ENCODE results near the gene COG8.
"Not testable (repeated sequence)": the region's sequence is repeated elsewhere in the genome, so short reads cannot be mapped to it uniquely, and the experiment has no call there.

COG8 gene

GRCh38 chr16:69368866-69369265 lies 29.5 kb upstream of the COG8 start:
- Histone ChIP-seq H3K27ac (no peak overlapping the region), H3K27me3 (no peaks in the 10 kb centered on the region), H3K9me3 (no peaks in the 10 kb centered on the region), H3K4me1 (ENCODE audit: control insufficient read depth in 1 of 2, insufficient read depth in 1 of 2, low read depth in 1 of 2, low read length in 1 of 2) (peaks cover 13 to 16% of the 10 kb centered on the region in 2 experiments), H3K36me3 (peaks cover 75% of the 10 kb centered on the region), H3K4me3 (ENCODE audit: low read depth in 1 of 2, low read length in 1 of 2) (no peak overlapping the region)
- no peak for TF ChIP-seq CTCF (IDR thresholded peaks at IDR 0.05)

GRCh38 chr16:69367980-69368379 lies 28.6 kb upstream of the COG8 start:
- Histone ChIP-seq H3K4me1 (ENCODE audit: control insufficient read depth in 1 of 2, insufficient read depth in 1 of 2, low read depth in 1 of 2, low read length in 1 of 2) (peaks cover 13 to 16% of the 10 kb centered on the region in 2 experiments), H3K27me3 (no peaks in the 10 kb centered on the region), H3K27ac (no peak overlapping the region), H3K4me3 (ENCODE audit: low read depth in 1 of 2, low read length in 1 of 2) (no peak overlapping the region), H3K36me3 (peaks cover 82% of the 10 kb centered on the region), H3K9me3 (no peaks in the 10 kb centered on the region)
- TF ChIP-seq CTCF (IDR thresholded peaks at IDR 0.05) = no peak

- Histone ChIP-seq H3K4me3 (ENCODE audit: low read depth in 1 of 2, low read length in 1 of 2) (no peak overlapping the region), H3K4me1 (ENCODE audit: control insufficient read depth in 1 of 2, insufficient read depth in 1 of 2, low read depth in 1 of 2, low read length in 1 of 2) (peaks cover 7 to 9% of the 10 kb centered on the region in 2 experiments), H3K9me3 (no peaks in the 10 kb centered on the region), H3K27ac (no peak overlapping the region), H3K36me3 (peaks cover 78% of the 10 kb centered on the region), H3K27me3 (no peaks in the 10 kb centered on the region)
- no peak for TF ChIP-seq CTCF (IDR thresholded peaks at IDR 0.05)
These were observed 27.1 kb upstream of the COG8 start for GRCh38 chr16:69366431-69366830.

- TF ChIP-seq CTCF (IDR thresholded peaks at IDR 0.05) = no peak
- H3K36me3 ChIP-seq = peaks cover 81% of the 10 kb centered on the region
- H3K27ac ChIP-seq = no peak overlapping the region
- H3K9me3 ChIP-seq = no peaks in the 10 kb centered on the region
- peaks cover 1 to 8% of the 10 kb centered on the region in 2 experiments for H3K4me1 ChIP-seq (ENCODE audit: control insufficient read depth in 1 of 2, insufficient read depth in 1 of 2, low read depth in 1 of 2, low read length in 1 of 2)
- no peak overlapping the region for H3K4me3 ChIP-seq (ENCODE audit: low read depth in 1 of 2, low read length in 1 of 2)
- no peaks in the 10 kb centered on the region for H3K27me3 ChIP-seq
These were observed 26.5 kb upstream of the COG8 start for GRCh38 chr16:69365901-69366300.

GRCh38 chr16:69364088-69364487 lies 24.7 kb upstream of the COG8 start:
- H3K4me3 ChIP-seq (ENCODE audit: low read depth in 1 of 2, low read length in 1 of 2) = no peak overlapping the region
- H3K9me3 ChIP-seq = no peaks in the 10 kb centered on the region
- peaks cover 0 to 8% of the 10 kb centered on the region in 2 experiments for H3K4me1 ChIP-seq (ENCODE audit: control insufficient read depth in 1 of 2, insufficient read depth in 1 of 2, low read depth in 1 of 2, low read length in 1 of 2)
- H3K36me3 ChIP-seq = peaks cover 72% of the 10 kb centered on the region
- H3K27me3 ChIP-seq = no peaks in the 10 kb centered on the region
- no peak overlapping the region for H3K27ac ChIP-seq
- TF ChIP-seq CTCF (IDR thresholded peaks at IDR 0.05) = no peak

- Histone ChIP-seq H3K9me3 (no peaks in the 10 kb centered on the region), H3K4me1 (ENCODE audit: control insufficient read depth in 1 of 2, insufficient read depth in 1 of 2, low read depth in 1 of 2, low read length in 1 of 2) (peaks cover 0 to 6% of the 10 kb centered on the region in 2 experiments)
These were observed 23.9 kb upstream of the COG8 start for GRCh38 chr16:69363281-69363717.

GRCh38 chr16:69360070-69360469 lies 20.7 kb upstream of the COG8 start:
- peaks cover 57% of the 10 kb centered on the region for H3K36me3 ChIP-seq
- H3K27ac ChIP-seq; H3K27me3 ChIP-seq; H3K9me3 ChIP-seq; H3K4me3 ChIP-seq (ENCODE audit: low read depth in 1 of 2, low read length in 1 of 2); H3K4me1 ChIP-seq (ENCODE audit: control insufficient read depth in 1 of 2, insufficient read depth in 1 of 2, low read depth in 1 of 2, low read length in 1 of 2): not testable (repeated sequence)

More at GRCh38 chr16:69363281-69363717, 23.9 kb upstream of the COG8 start:
- no peak for TF ChIP-seq CTCF (IDR thresholded peaks at IDR 0.05)
- H3K4me3 ChIP-seq (ENCODE audit: low read depth in 1 of 2, low read length in 1 of 2) = no peak overlapping the region
- H3K27me3 ChIP-seq = no peaks in the 10 kb centered on the region
- H3K36me3 ChIP-seq = peaks cover 66% of the 10 kb centered on the region
- H3K27ac ChIP-seq = no peak overlapping the region
